DMS153 (cell line): Measurements from ENCODE around the gene MLH3.
"Not testable (repeated sequence)": the region's sequence is repeated elsewhere in the genome, so short reads cannot be mapped to it uniquely, and the experiment has no call there.

Experiments
- DNase-seq: peaks from one replicate; lab custom pipeline; 2025; lab: John Stamatoyannopoulos, UW

The MLH3 gene

DNA sequence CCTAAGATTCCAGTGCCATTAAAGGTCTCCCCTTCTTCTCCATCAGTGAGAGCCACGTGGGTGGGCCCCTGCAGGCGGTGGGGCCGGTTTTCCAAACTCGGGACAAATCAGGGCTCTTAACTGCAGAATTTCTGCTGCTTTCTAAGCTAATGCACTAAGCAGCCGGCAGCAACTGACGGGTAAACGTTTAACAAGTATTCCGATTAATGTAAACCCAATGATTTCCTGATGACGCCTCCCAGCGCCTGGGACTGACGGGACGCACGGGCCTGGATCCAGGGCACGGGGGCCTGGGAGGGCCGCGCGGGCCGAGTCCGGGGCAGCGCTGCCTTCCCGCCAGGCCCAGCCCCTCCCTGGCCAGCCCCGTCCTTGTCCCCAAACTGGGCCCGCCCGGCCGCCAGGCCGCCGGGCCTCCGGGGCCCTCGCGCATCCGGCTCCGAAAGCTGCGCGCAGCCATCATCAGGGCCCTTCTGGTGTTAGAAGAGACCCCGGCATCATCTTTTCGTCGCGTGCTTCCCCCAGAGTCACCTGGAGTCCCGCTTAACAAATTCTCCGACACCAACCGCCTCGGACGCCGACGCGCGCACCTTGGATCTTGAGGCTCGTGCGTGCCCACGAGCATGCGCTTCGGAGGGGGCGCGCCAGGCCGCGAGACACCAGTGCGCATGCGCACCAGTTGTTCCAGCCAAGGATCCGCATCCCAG lies at the start of gene MLH3:
TSS of gene MLH3 (minus strand) at position 616 of the 704 bp plus-strand sequence. CDS start 1,812 bp downstream, outside the sequence.
- DNase-seq, result peak; percentile 59

DNA sequence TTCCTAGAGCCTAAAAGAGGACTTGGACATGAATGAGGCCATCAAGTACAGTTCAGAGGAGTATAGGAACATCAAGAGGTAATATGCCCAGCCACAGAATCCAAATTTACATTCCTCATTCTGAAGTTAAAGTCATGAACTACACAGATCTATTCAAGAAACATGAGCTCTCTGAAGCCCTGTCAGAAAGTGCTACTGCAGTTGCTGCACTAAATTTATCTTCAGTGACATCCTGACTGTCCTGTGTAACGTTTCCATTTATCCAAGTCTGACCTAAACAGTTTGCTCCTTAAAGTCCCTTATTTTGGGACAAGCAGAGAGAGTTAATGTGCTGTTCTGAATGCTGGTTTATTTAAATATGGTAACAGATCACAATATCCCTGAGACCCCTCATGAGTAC lies 47.4 kb upstream of the MLH3 start:
- no peak for DNase-seq

DNA sequence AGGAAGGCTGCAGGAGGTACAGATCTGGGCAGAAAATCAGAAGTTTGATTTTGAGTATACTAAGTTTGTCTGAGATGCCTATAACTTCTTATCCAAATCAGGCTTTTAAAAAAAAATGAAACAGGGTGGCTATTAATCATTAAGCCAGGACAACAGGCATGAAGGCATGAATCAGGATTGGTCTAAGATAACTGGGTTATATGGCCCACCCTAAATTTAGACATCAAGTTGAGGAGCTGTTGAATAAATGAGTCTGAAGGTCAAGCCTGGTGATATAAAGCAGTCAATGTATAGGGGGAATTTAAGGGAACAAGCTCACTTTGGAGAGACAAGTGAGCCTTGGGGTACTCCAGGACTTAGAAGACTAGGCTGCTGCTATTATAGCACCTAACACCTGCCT lies 46.9 kb upstream of the MLH3 start:
- no peak for DNase-seq

DNA sequence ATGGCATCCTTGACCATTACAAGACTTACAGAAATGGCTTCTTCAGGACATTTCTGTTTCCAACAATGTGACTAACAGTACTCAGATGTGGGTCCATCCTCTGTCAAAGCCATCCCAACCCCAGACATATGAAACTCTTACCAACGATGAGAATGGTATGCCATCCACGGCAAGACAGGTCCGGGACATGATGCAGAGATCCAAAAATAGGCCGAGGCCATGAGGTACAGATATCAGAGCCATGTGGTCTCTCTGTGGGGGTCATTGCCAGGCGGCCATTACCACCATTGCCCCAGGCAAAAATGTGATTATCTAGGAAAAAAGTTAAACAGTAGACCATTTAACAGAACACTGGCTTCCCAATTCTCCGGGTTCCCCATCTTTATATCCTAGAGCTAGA lies 45.7 kb upstream of the MLH3 start:
- DNase-seq, result no peak

DNA sequence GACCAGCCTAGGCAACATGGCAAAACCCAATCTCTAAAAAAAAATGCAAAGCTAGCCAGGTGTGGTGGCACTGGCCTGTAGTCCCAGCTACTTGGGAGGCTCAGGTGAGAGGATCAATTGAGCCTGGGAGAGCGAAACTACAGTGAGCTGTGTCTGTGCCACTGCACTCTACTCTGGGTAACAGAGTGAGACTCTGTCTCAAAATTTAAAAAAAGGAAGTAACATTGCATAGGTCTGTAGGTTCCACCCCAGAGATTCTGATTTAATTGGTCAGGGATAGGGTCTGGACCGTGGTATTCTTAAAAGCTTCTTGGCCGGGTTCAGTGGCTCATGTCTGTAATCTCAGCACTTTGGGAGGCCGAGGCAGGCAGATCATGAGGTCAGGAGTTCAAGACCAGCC lies 44.4 kb upstream of the MLH3 start:
- DNase-seq, result no peak

DNA sequence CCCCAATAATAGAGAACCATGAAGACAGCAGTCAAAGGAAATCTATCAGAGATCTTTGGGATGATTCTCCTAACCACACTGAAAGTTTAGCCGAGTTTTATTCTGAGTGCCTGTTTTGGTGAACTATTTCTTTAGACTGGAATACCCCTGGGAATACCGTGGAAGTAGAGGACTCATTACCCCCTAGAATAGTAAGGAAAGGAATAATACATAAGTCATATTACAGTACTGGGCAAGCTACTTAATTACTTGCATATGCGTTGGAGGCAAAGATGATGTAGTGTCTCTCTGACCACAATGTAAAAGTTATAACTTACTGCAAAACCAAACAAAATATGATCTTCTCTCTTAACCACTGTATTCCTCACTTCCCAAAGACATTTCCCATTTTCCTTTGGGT lies 43.6 kb upstream of the MLH3 start:
- no peak for DNase-seq

DNA sequence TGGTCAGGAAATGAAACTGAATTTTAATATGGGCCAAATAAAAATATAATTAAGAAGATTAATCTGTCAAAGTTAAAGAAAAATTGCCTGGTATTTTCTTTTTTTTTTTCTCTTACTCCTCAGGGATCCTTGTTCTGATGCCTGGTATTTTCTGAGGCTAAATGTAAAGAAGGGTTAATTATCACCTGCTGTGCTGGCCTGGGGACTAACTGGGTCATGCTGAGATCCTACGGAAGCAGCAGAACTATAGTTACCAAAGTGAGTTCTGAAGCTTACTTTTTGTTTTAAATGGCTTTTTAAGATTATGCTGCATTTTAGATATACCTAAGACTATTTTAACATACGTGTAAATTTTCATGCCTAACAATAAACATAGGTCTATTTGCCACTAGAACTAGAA lies 41.4 kb upstream of the MLH3 start:
- no peak for DNase-seq

DNA sequence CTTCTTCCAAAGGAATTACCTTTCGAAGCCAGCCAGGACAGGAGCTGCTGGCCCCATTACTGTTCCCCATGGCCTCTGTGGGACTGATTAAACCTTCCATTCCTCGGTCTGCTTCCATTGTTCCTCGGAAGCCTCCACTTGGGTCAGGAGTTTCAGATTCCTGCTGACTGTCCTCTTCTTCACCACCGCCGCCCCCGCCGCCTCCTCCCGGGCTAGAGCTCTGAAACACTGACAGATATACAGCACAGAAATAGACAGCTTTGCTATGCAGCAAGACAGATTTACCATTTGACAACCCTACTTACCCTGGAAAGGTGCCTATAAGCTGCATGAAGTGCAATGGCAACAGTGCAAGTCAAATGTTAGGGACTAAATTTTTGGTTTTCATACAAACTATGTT lies 40.0 kb upstream of the MLH3 start:
- no peak for DNase-seq

DNA sequence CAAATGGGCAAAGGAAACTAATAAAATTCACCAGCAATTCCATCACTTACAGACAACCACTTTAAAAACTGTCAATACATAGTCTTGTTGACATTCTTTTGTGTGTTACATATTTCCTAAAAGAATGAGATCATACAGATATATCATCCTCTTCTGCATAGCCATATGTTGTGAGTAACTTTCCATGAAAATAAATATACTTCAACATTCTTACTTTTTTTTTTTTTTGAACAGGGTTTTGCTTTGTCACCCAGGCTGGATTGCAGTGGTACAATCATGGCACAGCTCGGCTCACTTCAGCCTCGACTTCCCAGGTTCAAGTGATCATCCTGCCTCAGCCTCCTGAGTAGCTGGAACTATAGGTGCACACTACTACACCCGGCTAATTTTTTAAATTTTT lies 39.1 kb upstream of the MLH3 start:
- no peak for DNase-seq

DNA sequence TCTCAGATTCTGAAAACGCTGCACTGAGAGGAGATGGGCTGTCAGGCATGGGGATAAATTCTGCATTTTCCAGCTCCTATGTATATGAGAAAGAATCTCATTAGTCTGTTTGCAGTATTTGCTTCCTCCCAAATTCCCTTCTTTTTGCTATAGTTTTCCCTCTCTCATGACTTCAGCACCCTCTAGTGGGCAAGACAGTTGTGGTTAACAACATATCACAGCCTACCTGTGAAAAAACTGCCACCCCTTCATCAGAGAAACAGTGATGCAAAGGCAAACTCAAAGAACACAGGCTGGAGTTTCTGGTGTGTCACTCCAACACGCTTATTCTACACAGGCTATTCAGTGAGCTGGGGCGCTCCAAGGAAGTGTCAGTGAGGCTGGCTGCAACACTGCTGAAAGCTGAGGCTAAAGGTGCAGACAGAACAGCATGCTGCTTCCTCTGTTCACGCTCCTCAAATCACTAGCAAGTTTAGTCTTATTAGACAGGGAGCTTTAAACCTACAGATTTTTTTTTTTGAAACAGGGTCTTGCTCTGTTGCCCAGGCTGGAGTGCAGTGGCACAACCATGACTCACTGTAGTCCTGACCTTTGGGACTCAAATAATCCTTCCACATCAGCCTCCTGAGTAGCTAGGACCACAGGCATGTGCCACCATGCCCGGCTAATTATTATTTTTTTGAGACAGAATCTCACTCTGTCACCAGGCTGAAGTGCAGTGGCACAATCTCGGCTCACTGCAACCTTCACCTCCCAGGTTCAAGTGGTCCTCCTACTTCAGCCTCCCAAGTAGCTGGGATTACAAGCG lies 37.5 kb upstream of the MLH3 start:
- DNase-seq, result no peak

DNA sequence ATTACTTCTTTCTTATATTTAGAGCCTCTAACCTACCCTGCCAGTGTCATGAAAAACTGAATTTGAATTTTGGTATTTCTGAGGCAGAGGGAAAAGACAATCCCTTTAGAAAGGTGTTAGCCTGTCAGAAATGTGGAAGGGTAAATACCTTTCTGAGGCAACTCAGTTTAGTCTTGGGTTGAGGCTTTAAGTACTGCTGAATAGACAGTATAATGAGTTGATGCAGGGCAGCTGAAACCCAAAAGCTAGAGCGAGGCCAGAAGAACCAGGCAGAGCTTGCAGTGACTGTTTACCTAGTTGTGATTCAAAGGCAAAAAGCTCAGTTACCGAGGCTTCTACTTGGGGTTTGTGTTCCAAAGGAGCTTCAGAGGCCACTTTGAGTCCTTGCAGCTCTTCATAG lies 36.9 kb upstream of the MLH3 start:
- no peak for DNase-seq

DNA sequence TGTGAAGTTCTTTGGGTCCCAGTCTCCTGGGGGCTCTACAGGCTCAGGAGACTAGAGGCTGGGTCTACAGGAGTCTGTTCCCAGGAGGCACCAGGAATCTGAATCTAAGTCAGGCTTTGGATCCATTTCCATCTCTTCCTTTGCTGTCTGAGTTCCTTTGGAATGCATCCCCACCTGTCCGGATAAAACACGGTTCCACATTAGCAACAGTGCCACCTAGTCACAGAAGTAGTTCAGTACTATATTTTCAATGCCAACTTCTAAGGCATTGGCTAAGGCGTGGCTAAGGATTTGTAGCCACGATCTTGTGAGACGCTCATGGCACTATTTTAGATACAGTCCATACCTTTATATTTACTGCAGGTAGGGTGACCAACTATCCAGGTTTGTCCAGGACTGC lies 33.2 kb upstream of the MLH3 start:
- no peak for DNase-seq

DNA sequence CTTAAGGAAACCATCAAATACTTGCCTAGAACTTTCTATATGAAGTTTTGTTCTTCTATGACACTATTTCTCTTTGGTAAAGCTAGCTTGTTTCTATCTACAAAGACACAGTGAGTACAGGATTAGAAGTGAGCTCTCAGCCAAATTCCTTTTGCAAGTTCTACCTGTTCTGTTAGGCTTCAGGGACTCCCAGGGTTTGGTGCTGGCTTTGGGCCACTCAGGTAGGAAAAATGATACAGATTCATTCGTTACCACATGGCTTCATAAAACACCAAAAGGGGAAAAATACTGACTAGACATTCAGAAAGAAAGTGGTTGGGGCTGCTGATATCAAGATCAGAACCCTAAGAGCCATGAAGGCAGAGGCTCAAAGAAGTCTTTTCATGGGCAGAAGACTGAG lies 32.0 kb upstream of the MLH3 start:
- no peak for DNase-seq

DNA sequence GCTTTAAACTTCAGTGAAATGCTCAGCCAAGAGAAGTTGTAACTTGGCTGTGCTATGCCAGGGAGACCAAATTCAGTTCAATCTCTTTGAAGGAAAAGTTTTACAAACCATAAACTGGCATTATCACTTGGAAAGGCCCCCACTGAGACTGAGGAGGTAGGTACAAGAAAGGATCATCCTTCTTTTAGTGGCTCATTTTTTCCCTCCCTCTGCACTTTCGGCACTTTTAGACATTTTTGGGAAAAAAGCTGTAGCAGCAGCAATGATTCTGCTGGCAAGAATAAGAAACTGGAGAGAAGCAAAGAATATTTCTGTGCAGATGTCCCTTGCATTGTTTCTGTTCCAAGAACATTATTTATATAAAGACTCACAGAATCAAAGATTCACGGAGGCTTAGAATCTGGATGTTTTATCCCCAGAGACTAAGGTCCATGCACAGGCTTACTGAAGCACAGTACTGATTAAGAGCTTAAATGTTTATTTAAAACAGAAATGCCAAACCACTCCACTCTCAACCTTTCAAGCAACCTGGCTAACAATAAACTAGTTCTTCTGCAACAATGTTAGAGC lies 30.5 kb upstream of the MLH3 start:
- no peak for DNase-seq

DNA sequence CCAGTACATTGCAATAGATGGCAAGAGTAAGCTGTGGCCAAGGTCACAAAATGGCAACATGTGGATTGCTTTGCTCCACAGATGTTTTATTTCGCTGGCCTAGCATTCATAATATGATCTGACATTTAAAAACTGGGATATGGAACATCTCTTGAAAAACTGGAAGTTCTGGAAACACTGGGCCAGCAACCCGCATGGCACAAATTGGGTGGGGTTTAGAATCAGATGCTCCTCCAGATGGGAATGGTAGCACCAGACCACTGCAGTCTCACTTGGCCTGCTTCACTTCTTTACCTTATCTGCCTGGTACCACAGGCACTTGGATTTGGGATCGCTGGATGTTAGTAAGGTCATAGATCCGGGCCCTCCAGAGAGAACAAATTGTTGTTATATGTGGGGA lies 28.3 kb upstream of the MLH3 start:
- DNase-seq, result no peak

DNA sequence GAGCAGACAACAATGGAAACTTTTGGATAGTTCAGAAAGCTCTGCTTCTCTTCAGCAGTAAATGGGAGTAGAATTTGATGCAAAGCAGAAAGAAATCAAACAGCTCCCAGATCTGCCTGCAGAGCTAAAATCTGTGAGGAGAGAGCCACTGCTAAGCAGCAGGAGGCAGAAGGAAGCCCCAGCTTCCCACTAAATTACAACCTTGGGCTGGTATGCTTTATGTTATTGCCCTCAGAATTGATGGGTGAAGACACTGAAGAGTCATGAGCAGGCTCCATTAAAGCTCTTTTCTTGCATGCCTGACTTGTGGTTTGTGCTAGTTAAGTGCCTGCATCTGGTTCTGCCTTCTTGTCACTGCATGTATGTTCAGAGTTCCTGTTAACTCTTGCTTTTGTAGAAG lies 26.5 kb upstream of the MLH3 start:
- no peak for DNase-seq

DNA sequence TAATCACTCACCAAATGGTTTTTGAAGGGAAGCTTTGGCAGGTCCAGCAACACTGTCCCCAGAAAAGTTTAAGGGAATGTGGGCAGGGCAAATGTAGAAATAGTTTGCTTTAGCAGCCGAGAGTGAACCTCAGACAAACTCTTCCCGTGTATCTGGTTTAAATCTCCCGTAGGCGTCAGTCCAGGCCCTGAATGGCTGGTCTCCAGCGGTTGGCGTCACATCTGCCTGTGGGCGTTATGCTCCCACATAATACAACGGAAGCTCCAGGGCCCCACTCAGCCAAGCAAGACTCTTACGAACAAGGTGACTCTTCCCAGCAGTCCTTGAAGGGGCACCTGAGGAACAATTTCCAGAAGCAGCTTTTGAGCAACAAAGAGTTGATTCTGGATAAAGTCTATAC lies 19.1 kb upstream of the MLH3 start:
- no peak for DNase-seq

DNA sequence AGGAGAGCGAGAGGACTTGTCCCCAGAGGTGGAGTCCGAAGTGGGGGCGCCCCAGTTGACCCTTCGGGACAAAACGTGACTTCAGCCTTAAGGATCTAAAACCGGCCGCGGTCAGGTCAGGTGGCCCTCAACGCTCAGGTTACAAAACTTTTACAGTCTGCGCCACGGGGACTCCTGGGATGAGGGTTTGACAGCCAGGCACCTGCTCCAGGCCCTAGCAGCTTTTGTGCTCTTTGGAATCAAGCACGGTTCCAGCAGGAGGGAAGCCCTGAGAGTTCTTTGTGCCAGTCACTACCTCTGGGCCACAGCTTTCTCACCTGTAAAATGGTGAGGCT lies 18.5 kb upstream of the MLH3 start:
- no peak for DNase-seq

DNA sequence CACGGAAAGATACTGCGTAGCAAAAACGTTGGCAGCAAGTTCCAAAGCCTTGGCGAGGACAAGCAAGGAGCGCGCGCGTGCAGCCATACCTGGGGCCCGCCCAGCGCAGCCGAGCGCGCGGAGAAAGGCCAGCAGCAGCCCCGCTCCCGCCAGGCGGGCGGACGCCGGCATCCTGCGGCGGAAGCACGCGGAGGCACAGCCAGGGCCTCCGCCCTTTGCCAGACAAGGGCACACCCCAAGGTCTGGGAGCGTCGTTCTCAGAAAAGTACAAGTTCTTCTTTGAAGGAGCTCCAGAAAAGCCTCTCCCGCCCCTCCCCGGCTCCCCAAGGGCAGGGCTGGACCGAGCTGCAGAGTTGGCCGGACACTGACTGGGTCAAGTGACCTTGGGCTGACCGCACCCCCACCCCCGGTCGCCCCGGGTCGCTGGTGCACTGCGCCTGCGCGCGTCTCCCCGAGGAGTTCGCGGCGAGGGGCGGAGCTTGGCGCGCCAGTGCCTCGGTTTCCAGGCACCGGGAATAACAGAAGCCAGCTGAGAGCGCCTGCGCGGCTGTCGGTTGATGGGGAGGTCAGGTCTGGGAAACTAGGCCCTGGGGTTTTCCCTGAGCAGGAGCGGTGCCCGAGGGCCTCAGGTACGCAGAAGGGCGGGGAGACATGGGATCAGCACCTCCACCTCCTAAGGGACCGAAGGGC lies 18.0 kb upstream of the MLH3 start, which contains the start of gene ZC2HC1C:
TSS of gene ZC2HC1C (plus strand) at position 521 of the 690 bp plus-strand sequence. CDS start 933 bp downstream, outside the sequence.
- DNase-seq, result peak; percentile 87

DNA sequence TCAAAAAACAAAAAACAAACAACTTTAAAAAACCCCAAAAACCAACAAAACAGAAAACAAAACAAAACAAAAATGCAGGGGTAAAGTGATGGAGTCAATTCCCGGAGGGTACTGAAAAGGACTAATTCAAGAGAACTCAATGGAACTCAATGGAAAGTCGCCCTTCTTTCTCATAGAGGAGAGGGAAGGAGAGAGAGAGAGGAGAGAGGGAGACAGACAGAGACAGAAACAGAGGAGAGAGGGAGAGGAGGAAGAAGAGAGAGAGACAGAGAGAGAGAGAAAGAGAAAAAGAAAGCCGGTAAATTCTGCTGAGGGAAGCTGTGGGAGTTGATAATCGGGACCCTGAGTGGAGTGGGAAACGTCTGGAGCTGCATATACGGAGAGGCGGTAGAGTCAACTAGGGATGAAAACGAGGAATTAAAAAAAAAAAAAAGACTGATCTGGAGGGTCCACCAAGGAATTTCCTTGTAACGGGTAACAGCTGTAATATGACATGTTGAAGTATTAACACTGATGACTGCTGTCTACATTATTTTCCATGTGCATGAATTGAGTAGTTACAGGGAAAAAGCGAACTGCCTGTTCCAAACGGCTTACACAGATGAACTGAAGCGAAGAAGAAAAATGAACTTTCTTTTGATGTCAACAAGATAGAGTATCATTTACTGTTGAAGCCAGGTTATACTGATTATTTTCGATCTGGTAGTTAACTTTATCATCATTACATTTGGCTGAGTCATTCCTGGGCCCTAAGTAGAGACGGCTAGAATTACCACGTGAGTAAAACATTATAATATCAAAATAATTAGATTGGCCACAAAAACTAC lies 17.2 kb upstream of the MLH3 start:
- no peak for DNase-seq

DNA sequence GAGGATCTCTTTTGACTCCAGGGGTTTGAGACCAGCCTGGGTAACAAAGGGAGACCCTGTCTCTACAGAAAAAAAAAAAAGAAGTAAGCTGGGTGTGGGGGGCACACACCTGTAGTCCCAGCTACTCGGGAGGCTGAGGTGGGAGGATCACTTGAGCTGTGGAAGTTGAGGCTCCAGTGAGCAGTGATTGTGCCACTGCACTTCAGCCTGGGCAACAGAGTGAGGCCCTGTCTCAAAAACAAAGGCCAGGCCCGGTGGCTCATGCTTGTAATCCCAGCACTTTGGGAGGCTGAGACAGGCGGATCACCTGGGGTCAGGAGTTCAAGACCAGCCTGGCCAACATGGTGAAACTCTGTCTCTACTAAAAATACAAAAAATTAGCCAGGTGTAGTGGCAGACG lies 16.5 kb upstream of the MLH3 start:
- not testable (repeated sequence) for DNase-seq

DNA sequence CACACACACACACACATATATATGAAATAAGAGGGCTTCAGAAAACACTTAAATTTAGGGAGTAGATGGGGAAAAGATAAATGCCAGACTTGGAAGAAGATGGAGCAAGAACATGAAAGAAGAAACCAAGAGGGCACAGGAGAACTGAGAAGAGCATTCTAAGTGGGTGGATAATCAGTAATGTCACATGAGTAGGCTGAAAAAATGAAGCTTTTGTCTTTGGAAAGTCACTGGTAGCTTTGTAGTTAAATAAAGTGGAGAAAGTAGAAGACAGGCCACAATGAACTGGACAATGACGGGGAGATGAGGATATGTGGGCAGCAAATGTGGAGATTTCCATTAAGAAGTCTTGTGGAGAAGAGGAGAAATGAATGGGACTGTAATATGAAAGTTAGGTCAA lies 15.9 kb upstream of the MLH3 start:
- no peak for DNase-seq
